Coronary artery (tissue), 2 donors: ENCODE results near the gene PKD2.
"Not testable (repeated sequence)": the region's sequence is repeated elsewhere in the genome, so short reads cannot be mapped to it uniquely, and the experiment has no call there.

Source experiments
- DNase-seq: peaks from one replicate; pipeline ENCODE4 v3.0.0-alpha.2; 2017; ENCODE audit warnings: low spot score
- H3K27ac ChIP-seq, 2 donors: fragments of 200-600 bp; sonication (generic); one replicate each; pipeline ENCODE4 v1.5.1; 2016 to 2019
- H3K4me3 ChIP-seq: fragments of 200-600 bp; sonication (generic); 2 replicates; pipeline ENCODE4 v1.5.1; 2016; ENCODE audit warnings: mild to moderate bottlenecking, moderate library complexity
- CTCF ChIP-seq: fragments of 200-600 bp; sonication (generic); IDR thresholded peaks from one replicate; pipeline ENCODE4 v1.5.1; 2019; ENCODE audit warnings: antibody characterized with exemption

Gene PKD2

DNA sequence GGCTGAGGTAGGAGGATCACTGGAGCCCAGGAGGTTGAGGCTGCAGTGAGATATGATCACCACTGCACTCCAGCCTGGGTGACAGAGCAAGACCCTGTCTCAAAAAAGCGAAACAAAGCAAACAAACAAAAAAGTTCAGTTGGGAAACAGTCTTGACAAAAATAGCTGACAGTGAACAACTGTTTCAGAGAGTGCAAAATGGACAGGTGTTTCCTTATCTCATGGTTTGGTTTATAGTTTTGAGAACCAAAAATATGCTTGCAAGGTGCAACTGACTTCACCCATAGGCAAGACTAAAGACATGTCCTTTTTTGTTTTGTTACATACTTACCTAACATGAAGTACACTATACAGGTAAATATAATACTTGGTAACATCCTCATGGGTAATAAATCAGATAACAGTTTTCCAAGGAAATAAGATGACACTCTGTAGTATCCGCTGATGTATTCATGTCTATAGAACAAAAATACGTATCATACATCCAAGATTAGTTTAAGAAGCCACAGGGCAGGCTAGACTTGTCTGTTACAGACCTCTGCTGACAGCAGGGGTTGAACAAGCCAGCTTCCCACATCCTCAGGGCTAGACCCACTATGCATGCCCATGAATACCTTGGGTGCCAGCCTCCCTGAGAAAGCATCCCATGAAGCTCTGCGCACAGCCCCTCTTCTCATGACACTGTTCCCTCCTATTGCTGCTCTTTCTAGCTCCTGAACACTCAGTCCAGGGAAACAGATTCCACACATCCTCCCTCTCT lies 91.7 kb downstream of the PKD2 start:
- no peak for DNase-seq
- TF ChIP-seq CTCF, result no peak
- H3K4me3 ChIP-seq, result no peak overlapping the region
- no peak overlapping the region for H3K27ac ChIP-seq

DNA sequence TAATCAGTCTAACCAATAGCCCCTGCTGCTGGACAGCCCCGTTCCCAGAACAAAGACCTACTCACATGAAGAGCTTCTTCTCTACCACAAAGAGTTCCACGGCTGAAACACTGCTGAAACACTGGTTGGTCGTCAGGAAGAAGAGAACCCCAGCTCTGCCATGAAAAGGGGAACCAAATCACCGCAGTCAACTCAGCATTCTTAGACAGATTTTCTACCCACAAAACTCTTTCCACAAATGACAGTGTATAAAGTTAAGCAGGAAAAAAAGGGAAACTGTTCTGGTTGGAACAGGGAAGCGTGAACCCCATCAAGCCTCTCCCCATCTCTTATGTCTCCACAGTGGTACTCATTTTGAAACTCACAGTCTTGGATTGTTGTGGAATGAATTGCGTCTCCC lies 93.7 kb downstream of the PKD2 start:
- no peak for DNase-seq
- Histone ChIP-seq H3K27ac (peak overlapping the region in 1 of 2 donors; percentile 16), H3K4me3 (no peak overlapping the region)
- no peak for TF ChIP-seq CTCF

- H3K27ac ChIP-seq, result no peak overlapping the region
- DNase-seq, result no peak
- no peak overlapping the region for H3K4me3 ChIP-seq
- TF ChIP-seq CTCF, result no peak
These were observed 94.6 kb downstream of the PKD2 start for GRCh38 chr4:88102026-88102425.

DNA sequence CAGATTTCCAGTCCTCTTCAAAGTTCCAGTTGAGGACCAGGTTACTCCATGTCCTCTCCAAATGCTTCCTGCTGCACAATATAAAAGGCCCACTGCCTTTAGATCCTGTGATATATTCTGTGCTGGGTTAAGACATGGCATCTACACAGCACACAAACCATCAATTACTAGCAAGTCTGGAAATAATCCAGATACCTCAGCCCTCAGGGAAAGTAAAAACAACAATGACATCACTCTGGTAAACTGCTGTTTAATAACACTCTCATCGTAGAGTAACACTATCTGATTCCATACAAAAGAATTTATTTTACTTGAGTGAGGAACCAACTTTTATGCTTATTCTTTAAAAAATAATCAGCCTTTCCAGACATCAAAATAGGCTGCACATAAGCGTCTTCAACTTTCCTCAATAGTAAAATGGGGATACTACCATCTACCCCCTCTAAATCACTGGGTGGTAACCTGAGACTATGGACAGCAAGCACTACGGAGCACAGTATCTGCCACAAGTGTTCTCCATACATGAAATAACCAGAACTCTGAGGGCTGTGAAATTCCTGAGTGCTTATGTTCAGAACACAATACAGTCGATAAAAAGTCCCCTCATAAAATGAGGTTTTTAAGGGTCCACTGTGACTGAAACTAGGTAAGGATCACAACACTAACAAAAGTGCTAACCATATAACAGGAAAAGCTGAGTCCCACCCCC lies 97.6 kb downstream of the PKD2 start:
- H3K4me3 ChIP-seq, result no peak overlapping the region
- no peak overlapping the region for H3K27ac ChIP-seq
- no peak for DNase-seq
- no peak for TF ChIP-seq CTCF

DNA sequence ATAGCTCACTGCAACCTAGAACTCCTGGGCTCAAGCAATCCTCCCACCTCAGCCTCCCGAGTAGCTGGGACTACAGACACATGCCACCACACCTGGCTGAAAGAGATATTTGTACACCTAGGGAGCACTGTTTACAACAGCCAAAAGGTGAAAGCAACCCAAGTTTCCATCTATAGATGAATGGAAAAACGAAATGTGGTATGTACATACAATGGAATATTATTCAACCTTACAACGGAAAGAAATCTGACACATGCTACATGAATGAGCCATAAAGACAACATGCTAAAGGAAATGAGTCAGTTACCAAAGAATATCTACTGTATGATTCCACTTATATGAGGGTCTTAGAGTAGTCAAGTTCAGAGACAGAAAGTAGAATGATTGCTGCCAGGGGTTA lies 98.8 kb downstream of the PKD2 start:
- TF ChIP-seq CTCF, result no peak
- H3K27ac ChIP-seq, result no peak overlapping the region

GRCh38 chr4:88107406-88108107 lies 100.1 kb downstream of the PKD2 start:
- no peak overlapping the region for H3K4me3 ChIP-seq
- no peak overlapping the region for H3K27ac ChIP-seq
- no peak for TF ChIP-seq CTCF
- DNase-seq, result no peak

More for the DNA sequence above, 98.8 kb downstream of the PKD2 start:
- no peak overlapping the region for H3K4me3 ChIP-seq
- no peak for DNase-seq

- not testable (repeated sequence) for H3K4me3 ChIP-seq, H3K27ac ChIP-seq, DNase-seq
These were observed 100.7 kb downstream of the PKD2 start for GRCh38 chr4:88108108-88108465.
